ENCODE data around the gene NKD2. TPM values are rescaled to one million over a fixed set of nuclear protein-coding genes. Genes with fewer than 3 reads are reported as not detected.

The NKD2 gene
- total RNA-seq, 1 donor from 2014 or later, result 28.3 TPM

GRCh38 chr5:1042626-1043025 is 34.0 kb downstream of the NKD2 start:
- DNase-seq (ENCODE audit: low spot score, unreplicated experiment), result no peak
- Mint-ChIP-seq H3K27me3 (no peaks in the 10 kb centered on the region), H3K9me3 (ENCODE audit: low read depth) (peaks cover 74% of the 10 kb centered on the region), H3K36me3 (ENCODE audit: insufficient read depth) (peaks cover 23% of the 10 kb centered on the region), H3K27ac (peak overlapping the region; percentile 17), H3K4me1 (ENCODE audit: low read depth) (no peaks in the 10 kb centered on the region), H3K4me3 (ENCODE audit: low read depth) (no peak overlapping the region)
- no peak for TF ChIP-seq CTCF (IDR thresholded peaks at IDR 0.05; ENCODE audit: unreplicated experiment)

GRCh38 chr5:1043327-1043726 is 34.7 kb downstream of the NKD2 start:
- Mint-ChIP-seq H3K9me3 (ENCODE audit: low read depth) (peaks cover 74% of the 10 kb centered on the region), H3K4me3 (ENCODE audit: low read depth) (no peak overlapping the region)

GRCh38 chr5:1044117-1044516 is 35.5 kb downstream of the NKD2 start:
- Mint-ChIP-seq H3K27ac (no peak overlapping the region), H3K36me3 (ENCODE audit: insufficient read depth) (peaks cover 17% of the 10 kb centered on the region), H3K9me3 (ENCODE audit: low read depth) (peaks cover 74% of the 10 kb centered on the region), H3K27me3 (no peaks in the 10 kb centered on the region), H3K4me3 (ENCODE audit: low read depth) (no peak overlapping the region), H3K4me1 (ENCODE audit: low read depth) (no peaks in the 10 kb centered on the region)
- no peak for TF ChIP-seq CTCF (IDR thresholded peaks at IDR 0.05; ENCODE audit: unreplicated experiment)
- no peak for DNase-seq (ENCODE audit: low spot score, unreplicated experiment)

More at GRCh38 chr5:1043327-1043726, 34.7 kb downstream of the NKD2 start:
- no peaks in the 10 kb centered on the region for H3K27me3 Mint-ChIP-seq
- peaks cover 23% of the 10 kb centered on the region for H3K36me3 Mint-ChIP-seq (ENCODE audit: insufficient read depth)
- no peak for DNase-seq (ENCODE audit: low spot score, unreplicated experiment)
- no peaks in the 10 kb centered on the region for H3K4me1 Mint-ChIP-seq (ENCODE audit: low read depth)
- H3K27ac Mint-ChIP-seq, result no peak overlapping the region
- TF ChIP-seq CTCF (IDR thresholded peaks at IDR 0.05; ENCODE audit: unreplicated experiment), result no peak

GRCh38 chr5:1045960-1046560 is 37.5 kb downstream of the NKD2 start:
- no peak for DNase-seq (ENCODE audit: low spot score, unreplicated experiment)
- Mint-ChIP-seq H3K36me3 (ENCODE audit: insufficient read depth) (peaks cover 7% of the 10 kb centered on the region), H3K4me3 (ENCODE audit: low read depth) (no peak overlapping the region), H3K9me3 (ENCODE audit: low read depth) (peaks cover 64% of the 10 kb centered on the region), H3K27ac (no peak overlapping the region), H3K27me3 (no peaks in the 10 kb centered on the region), H3K4me1 (ENCODE audit: low read depth) (no peaks in the 10 kb centered on the region)
- TF ChIP-seq CTCF (IDR thresholded peaks at IDR 0.05; ENCODE audit: unreplicated experiment), result no peak

GRCh38 chr5:1047332-1047965 is 38.8 kb downstream of the NKD2 start:
- Mint-ChIP-seq H3K36me3 (ENCODE audit: insufficient read depth) (peaks cover 6% of the 10 kb centered on the region), H3K27me3 (no peaks in the 10 kb centered on the region), H3K9me3 (ENCODE audit: low read depth) (peaks cover 50% of the 10 kb centered on the region), H3K27ac (no peak overlapping the region), H3K4me1 (ENCODE audit: low read depth) (no peaks in the 10 kb centered on the region), H3K4me3 (ENCODE audit: low read depth) (no peak overlapping the region)
- TF ChIP-seq CTCF (IDR thresholded peaks at IDR 0.05; ENCODE audit: unreplicated experiment), result no peak
- no peak for DNase-seq (ENCODE audit: low spot score, unreplicated experiment)
